HPDE6-E6E7 (cell line): Measurements from ENCODE around the gene MMAA.
A peak's percentile ranks its signal among the peaks of the same experiment; 100 is the strongest.
"Not testable (repeated sequence)": the region's sequence is repeated elsewhere in the genome, so short reads cannot be mapped to it uniquely, and the experiment has no call there.

Experiments used
- DNase-seq: peaks from one replicate; pipeline ENCODE4 v3.0.0; 2011; ENCODE audit warnings: missing footprints; ENCODE audit errors: extremely low spot score

Gene MMAA

GRCh38 chr4:145635117-145635516 is 15.9 kb downstream of the MMAA start:
- no peak for DNase-seq

- no peak for DNase-seq
These were observed 16.4 kb downstream of the MMAA start for GRCh38 chr4:145635630-145636029.

- no peak for DNase-seq
These were observed 20.1 kb downstream of the MMAA start for GRCh38 chr4:145639186-145639698.

GRCh38 chr4:145640236-145640635 is 21.1 kb downstream of the MMAA start:
- DNase-seq: not testable (repeated sequence)

GRCh38 chr4:145643295-145643694 is 24.1 kb downstream of the MMAA start:
- DNase-seq: no peak

GRCh38 chr4:145644699-145645098 is 25.5 kb downstream of the MMAA start:
- DNase-seq: no peak

GRCh38 chr4:145656156-145656555 is 37.0 kb downstream of the MMAA start:
- no peak for DNase-seq

GRCh38 chr4:145660064-145660463 is 40.9 kb downstream of the MMAA start:
- DNase-seq: no peak

GRCh38 chr4:145663194-145663593 is 44.0 kb downstream of the MMAA start:
- DNase-seq: no peak

- DNase-seq: no peak
These were observed 46.6 kb downstream of the MMAA start for GRCh38 chr4:145665773-145666172.

GRCh38 chr4:145670422-145670821 is 51.2 kb downstream of the MMAA start:
- DNase-seq: no peak

- peak; percentile 31 for DNase-seq
These were observed 60.3 kb downstream of the MMAA start for GRCh38 chr4:145679520-145679919.

- peak; percentile 37 for DNase-seq
These were observed 60.8 kb downstream of the MMAA start, which contains the start of gene C4orf51 for GRCh38 chr4:145679991-145680455. Gene C4orf51, plus strand, starts transcription at chr4:145680146. Its CDS starts 58 bp downstream, at chr4:145680204.

- no peak for DNase-seq
These were observed 61.7 kb downstream of the MMAA start for GRCh38 chr4:145680902-145681301.

- no peak for DNase-seq
These were observed 62.3 kb downstream of the MMAA start for GRCh38 chr4:145681518-145681917.

GRCh38 chr4:145681956-145682355 is 62.8 kb downstream of the MMAA start:
- no peak for DNase-seq

GRCh38 chr4:145686991-145687390 is 67.8 kb downstream of the MMAA start:
- DNase-seq: no peak

- no peak for DNase-seq
These were observed 71.4 kb downstream of the MMAA start for GRCh38 chr4:145690610-145691009.

- DNase-seq: not testable (repeated sequence)
These were observed 72.2 kb downstream of the MMAA start for GRCh38 chr4:145691416-145691815.

GRCh38 chr4:145694929-145695328 is 75.7 kb downstream of the MMAA start:
- no peak for DNase-seq

- no peak for DNase-seq
These were observed 78.1 kb downstream of the MMAA start for GRCh38 chr4:145697332-145697731.

- DNase-seq: no peak
These were observed 79.3 kb downstream of the MMAA start for GRCh38 chr4:145698507-145698906.

- no peak for DNase-seq
These were observed 84.8 kb downstream of the MMAA start for GRCh38 chr4:145703850-145704497.

- DNase-seq: no peak
These were observed 90.2 kb downstream of the MMAA start for GRCh38 chr4:145709336-145709735.
